ENCODE data around the gene VWA3A.
A peak's percentile ranks its signal among the peaks of the same experiment; 100 is the strongest.
"Not testable (repeated sequence)": the region's sequence is repeated elsewhere in the genome, so short reads cannot be mapped to it uniquely, and the experiment has no call there.

VWA3A gene

GRCh38 chr16:22139008-22139407, 46.7 kb downstream of the VWA3A start:
- TF ChIP-seq GATA1 (IDR thresholded peaks at IDR 0.05; ENCODE audit: low read depth, low read length) = no peak
- no peak for TF ChIP-seq POLR2A (IDR thresholded peaks at IDR 0.05; ENCODE audit: low read length)
- no peak for DNase-seq

DNA sequence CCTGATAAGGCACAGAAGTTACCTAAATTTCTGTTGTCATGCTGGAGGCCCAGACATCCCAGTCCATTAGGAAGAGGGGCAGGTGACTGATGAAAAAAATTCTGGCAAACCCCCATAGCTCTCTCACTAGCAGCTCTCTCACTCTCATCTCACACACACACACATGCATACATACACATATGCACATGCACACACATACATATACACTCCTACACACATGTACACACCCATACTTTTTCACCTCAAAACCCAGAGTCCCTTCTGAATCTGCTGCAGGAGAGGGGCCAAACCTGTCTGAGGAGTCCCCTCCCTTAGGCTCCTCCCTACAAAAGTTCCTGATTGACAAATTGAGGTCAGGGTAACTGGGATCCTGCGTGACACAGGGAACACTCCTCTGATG, 47.4 kb downstream of the VWA3A start:
- DNase-seq = no peak
- TF ChIP-seq GATA1 (IDR thresholded peaks at IDR 0.05; ENCODE audit: low read depth, low read length) (no peak), POLR2A (IDR thresholded peaks at IDR 0.05; ENCODE audit: low read length) (no peak)

DNA sequence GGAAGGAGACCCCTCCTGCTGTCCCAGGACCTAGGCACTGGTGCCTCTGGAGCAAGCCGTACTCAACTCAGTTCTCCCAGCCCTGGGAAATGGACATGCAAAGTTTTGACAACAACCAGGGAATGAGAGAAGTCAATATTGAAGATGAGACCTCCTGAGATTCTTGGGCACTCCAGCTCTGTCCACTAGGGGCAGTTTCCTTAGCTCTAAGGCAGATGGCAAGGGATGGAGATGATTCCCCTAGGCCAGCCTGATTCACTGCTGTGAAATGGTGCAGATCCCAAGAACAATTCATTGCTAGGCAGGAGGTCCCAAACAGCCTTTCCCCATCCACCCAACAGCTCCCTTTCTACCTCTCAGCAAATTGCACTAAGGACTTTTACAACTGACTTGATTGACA, 49.4 kb downstream of the VWA3A start:
- peak in 1 of 2 experiments; percentile 4 for DNase-seq
- TF ChIP-seq GATA1 (IDR thresholded peaks at IDR 0.05; ENCODE audit: low read depth, low read length) (no peak), POLR2A (IDR thresholded peaks at IDR 0.05; ENCODE audit: low read length) (no peak)

- DNase-seq = no peak
These were observed 52.2 kb downstream of the VWA3A start for GRCh38 chr16:22144520-22144919.

GRCh38 chr16:22147853-22148252, 55.5 kb downstream of the VWA3A start:
- TF ChIP-seq GATA1 (IDR thresholded peaks at IDR 0.05; ENCODE audit: low read depth, low read length) (no peak), POLR2A (IDR thresholded peaks at IDR 0.05; ENCODE audit: low read length) (no peak)
- no peak for DNase-seq

More at GRCh38 chr16:22144520-22144919, 52.2 kb downstream of the VWA3A start:
- TF ChIP-seq POLR2A (IDR thresholded peaks at IDR 0.05; ENCODE audit: low read length) (no peak), GATA1 (IDR thresholded peaks at IDR 0.05; ENCODE audit: low read depth, low read length) (no peak)

DNA sequence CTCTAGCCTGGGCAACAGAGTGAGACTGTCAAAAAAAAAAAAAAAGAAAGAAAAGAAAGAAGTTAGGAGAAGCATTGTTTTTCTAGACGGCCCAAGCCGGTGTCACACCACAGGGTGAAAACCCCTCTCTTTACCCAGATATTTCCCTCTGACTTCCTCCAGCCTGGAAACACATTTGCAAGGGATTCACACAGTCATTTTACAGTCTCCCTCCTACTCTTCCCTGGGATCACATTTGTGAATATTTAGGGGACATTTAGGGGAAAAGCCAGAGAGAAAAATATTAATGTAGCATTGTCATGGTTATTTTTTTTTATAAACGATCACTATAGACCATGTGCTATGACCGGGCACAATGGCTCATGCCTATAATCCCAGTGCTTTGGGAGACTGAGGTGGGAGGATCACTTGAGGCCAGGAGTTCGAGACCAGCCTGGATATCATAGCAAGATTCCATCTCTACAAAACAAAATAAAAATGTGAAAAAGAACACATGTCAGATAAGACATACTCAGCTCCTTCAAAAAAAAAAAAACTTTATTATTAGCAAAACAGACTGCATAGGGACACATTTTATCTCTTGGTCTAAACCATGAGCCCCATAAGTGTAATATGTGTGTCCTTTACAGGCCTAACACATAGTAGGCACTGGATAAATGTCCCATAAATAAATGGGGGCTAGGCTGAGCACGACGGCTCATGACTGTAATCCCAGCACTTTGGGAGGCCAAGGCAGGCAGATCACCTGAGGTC, 59.1 kb downstream of the VWA3A start:
- TF ChIP-seq GATA1 (IDR thresholded peaks at IDR 0.05; ENCODE audit: low read depth, low read length) = no peak
- TF ChIP-seq POLR2A (IDR thresholded peaks at IDR 0.05; ENCODE audit: low read length) = no peak
- no peak for DNase-seq

DNA sequence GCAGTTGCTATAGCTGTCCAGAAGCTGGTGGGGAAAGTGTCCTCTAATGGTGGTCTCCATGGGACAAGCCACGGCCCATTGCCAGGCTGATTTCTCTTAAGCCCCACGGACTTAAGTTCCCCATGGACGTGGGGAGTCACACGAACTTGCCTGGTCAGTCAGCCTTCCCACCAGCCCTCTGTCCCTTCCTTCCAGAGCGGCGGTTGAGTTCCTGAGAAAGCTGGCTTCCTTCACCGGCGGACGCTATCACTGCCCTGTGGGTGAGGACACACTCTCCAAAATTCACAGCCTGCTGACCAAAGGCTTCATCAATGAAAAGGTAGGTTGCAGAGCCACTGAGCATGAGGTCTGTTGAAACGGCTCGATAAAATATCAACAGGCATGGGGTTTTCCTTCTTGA, 60.0 kb downstream of the VWA3A start:
- TF ChIP-seq POLR2A (IDR thresholded peaks at IDR 0.05; ENCODE audit: low read length) = no peak
- TF ChIP-seq GATA1 (IDR thresholded peaks at IDR 0.05; ENCODE audit: low read depth, low read length) = no peak
- no peak for DNase-seq

- not testable (repeated sequence) for DNase-seq
These were observed 60.7 kb downstream of the VWA3A start for GRCh38 chr16:22153078-22153477.

DNA sequence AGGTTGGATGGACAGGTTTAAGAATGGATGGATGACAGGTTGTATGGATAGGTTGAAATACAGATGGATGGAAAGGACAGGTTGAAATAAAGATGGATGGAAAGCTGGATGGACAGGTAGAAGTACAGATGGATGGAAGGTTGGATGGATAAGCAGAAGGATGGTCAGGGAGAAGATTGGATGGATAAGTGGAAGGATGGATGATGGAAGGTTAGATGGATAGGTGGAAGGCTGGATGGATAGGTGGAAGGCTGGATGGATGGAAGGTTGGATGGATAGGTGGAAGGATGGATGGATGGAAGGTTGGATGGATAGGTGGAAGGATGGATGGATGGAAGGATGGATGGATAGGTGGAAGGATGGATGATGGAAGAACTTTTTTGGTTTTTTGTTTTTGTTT, 69.1 kb downstream of the VWA3A start:
- no peak for DNase-seq
- no peak for TF ChIP-seq GATA1 (IDR thresholded peaks at IDR 0.05; ENCODE audit: low read depth, low read length)
- no peak for TF ChIP-seq POLR2A (IDR thresholded peaks at IDR 0.05; ENCODE audit: low read length)

DNA sequence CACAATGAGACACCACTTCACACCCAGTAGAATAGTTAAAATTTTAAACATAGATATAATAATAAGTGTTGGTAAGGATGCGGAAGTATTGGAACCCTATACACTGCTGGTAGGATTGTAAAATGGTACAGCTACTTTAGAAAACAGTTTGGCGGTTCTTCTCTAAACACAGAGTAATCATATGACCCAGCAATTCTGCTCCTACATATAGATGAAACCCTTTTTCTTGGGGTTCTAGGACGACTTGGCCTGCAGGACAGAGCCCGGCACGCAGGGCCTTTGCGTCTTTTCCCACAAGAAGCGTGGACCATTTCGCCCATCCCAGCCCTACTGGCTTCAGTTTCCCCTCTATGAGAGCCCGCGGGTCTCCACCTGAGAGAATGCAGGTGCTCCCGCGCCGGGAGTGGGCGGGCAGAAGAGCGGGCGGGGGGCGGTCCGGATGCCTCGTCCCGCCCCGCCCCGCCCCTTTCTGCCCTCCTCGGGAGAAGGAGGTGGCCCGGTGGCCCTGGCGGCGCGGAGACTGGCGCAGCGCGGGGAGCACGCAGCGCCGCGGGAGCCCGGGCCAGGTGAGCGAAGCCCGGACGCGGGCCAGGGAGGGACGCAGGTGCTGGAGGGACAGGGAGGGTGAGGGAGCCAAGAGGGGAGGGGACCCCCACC, 69.8 kb downstream of the VWA3A start, which contains the start of gene SDR42E2:
Gene SDR42E2, plus strand, starts transcription at position 508 of the 657 bp plus-strand sequence. CDS start 3,077 bp downstream, outside the sequence.
- TF ChIP-seq GATA1 (IDR thresholded peaks at IDR 0.05; ENCODE audit: low read depth, low read length) (no peak), POLR2A (IDR thresholded peaks at IDR 0.05; ENCODE audit: low read length) (no peak)
- no peak for DNase-seq

GRCh38 chr16:22162656-22163009, 70.3 kb downstream of the VWA3A start:
- no peak for DNase-seq
- TF ChIP-seq POLR2A (IDR thresholded peaks at IDR 0.05; ENCODE audit: low read length) (no peak), GATA1 (IDR thresholded peaks at IDR 0.05; ENCODE audit: low read depth, low read length) (no peak)

DNA sequence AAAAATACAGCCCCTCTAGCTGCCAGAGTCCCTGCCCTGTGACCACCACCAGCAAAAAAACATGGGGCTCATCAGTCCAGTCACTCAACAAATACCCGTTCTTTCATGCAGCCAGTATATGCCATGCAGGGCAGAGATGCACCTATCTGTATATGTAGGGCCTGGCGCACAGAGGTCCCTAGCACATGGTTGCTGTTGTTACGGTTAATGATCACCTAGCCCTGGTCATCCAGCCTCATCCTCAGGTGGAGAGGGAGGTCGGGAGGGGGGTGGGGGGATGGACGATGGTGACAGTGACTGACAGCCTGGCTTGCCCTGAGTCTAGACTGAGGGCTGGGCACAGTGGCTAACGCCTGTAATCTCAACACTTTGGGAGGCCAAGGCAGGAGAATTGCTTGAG, 71.5 kb downstream of the VWA3A start:
- no peak for TF ChIP-seq POLR2A (IDR thresholded peaks at IDR 0.05; ENCODE audit: low read length)
- no peak for TF ChIP-seq GATA1 (IDR thresholded peaks at IDR 0.05; ENCODE audit: low read depth, low read length)
- no peak for DNase-seq

GRCh38 chr16:22164482-22164881, 72.1 kb downstream of the VWA3A start:
- TF ChIP-seq GATA1 (IDR thresholded peaks at IDR 0.05; ENCODE audit: low read depth, low read length) (no peak), POLR2A (IDR thresholded peaks at IDR 0.05; ENCODE audit: low read length) (no peak)
- DNase-seq = no peak

- DNase-seq = no peak
These were observed 73.4 kb downstream of the VWA3A start for GRCh38 chr16:22165508-22166285.

More at GRCh38 chr16:22165508-22166285, 73.4 kb downstream of the VWA3A start:
- no peak for TF ChIP-seq GATA1 (IDR thresholded peaks at IDR 0.05; ENCODE audit: low read depth, low read length)
- TF ChIP-seq POLR2A (IDR thresholded peaks at IDR 0.05; ENCODE audit: low read length) = no peak

Data from erythroblast (primary cell).